H9 (cell line): Measurements from ENCODE around the gene CAPN8. TPM values are rescaled to one million over a fixed set of nuclear protein-coding genes. Genes with fewer than 3 reads are reported as not detected.

Experiments used
- DNase-seq: peaks from one replicate; pipeline ENCODE4 v3.0.0-alpha.2; 2017
- H2AFZ ChIP-seq: one replicate; pipeline ENCODE4 v1.6.1; 2013; ENCODE audit warnings: mild to moderate bottlenecking, low read length, control low read depth, moderate library complexity
- H2AK5ac ChIP-seq: 2 replicates; pipeline ENCODE4 v1.6.1; 2013; ENCODE audit warnings: low read length, control low read depth, mixed read lengths; ENCODE audit not compliant: insufficient read length
- H2BK120ac ChIP-seq: one replicate; pipeline ENCODE4 v1.6.1; 2013; ENCODE audit warnings: low read depth, mild to moderate bottlenecking, low read length, control low read depth, inconsistent platforms; ENCODE audit not compliant: poor library complexity, severe bottlenecking
- H2BK12ac ChIP-seq: 2 replicates; pipeline ENCODE4 v1.6.1; 2013; ENCODE audit warnings: low read length, control low read depth, mixed read lengths, low read depth; ENCODE audit not compliant: insufficient read length
- H2BK15ac ChIP-seq: 2 replicates; pipeline ENCODE4 v1.6.1; 2013; ENCODE audit warnings: low read depth, low read length, control low read depth
- H2BK20ac ChIP-seq: one replicate; pipeline ENCODE4 v1.6.1; 2013; ENCODE audit warnings: low read depth, mild to moderate bottlenecking, low read length, control low read depth, inconsistent platforms; ENCODE audit not compliant: poor library complexity, severe bottlenecking
- H2BK5ac ChIP-seq: 2 replicates; pipeline ENCODE4 v1.6.1; 2013; ENCODE audit warnings: low read length, control low read depth, mixed read lengths; ENCODE audit not compliant: insufficient read length
- H3K14ac ChIP-seq: 2 replicates; pipeline ENCODE4 v1.6.1; 2013; ENCODE audit warnings: low read length, control low read depth; ENCODE audit not compliant: insufficient read depth
- H3K18ac ChIP-seq: 2 replicates; pipeline ENCODE4 v1.6.1; 2013; ENCODE audit warnings: low read depth, mild to moderate bottlenecking, mixed read lengths, low read length, control low read depth; ENCODE audit not compliant: insufficient read length
- H3K23ac ChIP-seq: 2 replicates; pipeline ENCODE4 v1.6.1; 2013; ENCODE audit warnings: low read length, control low read depth, mixed read lengths, low read depth; ENCODE audit not compliant: insufficient read length
- H3K23me2 ChIP-seq: 2 replicates; pipeline ENCODE4 v1.6.1; 2013; ENCODE audit warnings: low read depth, mild to moderate bottlenecking, mixed read lengths, low read length, control low read depth; ENCODE audit not compliant: insufficient read length, poor library complexity, severe bottlenecking
- H3K27ac ChIP-seq: 2 replicates; pipeline ENCODE4 v1.5.1; 2013; ENCODE audit warnings: low read length, control low read depth, mixed read lengths, low read depth; ENCODE audit not compliant: insufficient read length
- H3K27me3 ChIP-seq: 2 replicates; pipeline ENCODE4 v1.6.1; 2013; ENCODE audit warnings: low read length, control low read depth, inconsistent platforms; ENCODE audit not compliant: insufficient read depth
- H3K4ac ChIP-seq: 2 replicates; pipeline ENCODE4 v1.6.1; 2013; ENCODE audit warnings: low read depth, mild to moderate bottlenecking, control low read depth, inconsistent platforms, low read length, moderate library complexity
- H3K4me1 ChIP-seq: 2 replicates; pipeline ENCODE4 v1.6.1; 2013; ENCODE audit warnings: low read length, control low read depth, inconsistent platforms; ENCODE audit not compliant: insufficient read depth
- H3K4me2 ChIP-seq: 2 replicates; pipeline ENCODE4 v1.6.1; 2013; ENCODE audit warnings: low read length, control low read depth, mixed read lengths; ENCODE audit not compliant: insufficient read length, insufficient read depth
- H3K56ac ChIP-seq: 2 replicates; pipeline ENCODE4 v1.6.1; 2013; ENCODE audit warnings: low read depth, mild to moderate bottlenecking, mixed read lengths, low read length, control low read depth; ENCODE audit not compliant: insufficient read length
- H3K79me1 ChIP-seq: 2 replicates; pipeline ENCODE4 v1.6.1; 2013; ENCODE audit warnings: low read depth, mild to moderate bottlenecking, moderate library complexity, low read length, control low read depth, inconsistent platforms; ENCODE audit not compliant: insufficient read depth, poor library complexity, severe bottlenecking
- H3K79me2 ChIP-seq: 2 replicates; pipeline ENCODE4 v1.6.1; 2013; ENCODE audit warnings: low read length, control low read depth, inconsistent platforms; ENCODE audit not compliant: insufficient read depth
- H3K9ac ChIP-seq: 2 replicates; pipeline ENCODE4 v1.6.1; 2013; ENCODE audit warnings: low read length, control low read depth, mixed read lengths; ENCODE audit not compliant: insufficient read length; ENCODE audit errors: extremely low read depth
- H3K9me3 ChIP-seq: one replicate; pipeline ENCODE4 v1.6.1; 2013; ENCODE audit warnings: low read depth, low read length, inconsistent platforms; ENCODE audit not compliant: control insufficient read depth
- H3T11ph ChIP-seq: one replicate; pipeline ENCODE4 v1.6.1; 2013; ENCODE audit warnings: mild to moderate bottlenecking, low read length, control low read depth, inconsistent platforms
- H4K20me1 ChIP-seq: one replicate; pipeline ENCODE4 v1.6.1; 2013; ENCODE audit not compliant: control insufficient read depth, insufficient read length, insufficient read depth
- H4K5ac ChIP-seq: 2 replicates; pipeline ENCODE4 v1.6.1; 2013; ENCODE audit warnings: low read depth, mild to moderate bottlenecking, mixed read lengths, low read length, control low read depth; ENCODE audit not compliant: insufficient read length
- H4K8ac ChIP-seq: replicated peaks from 2 replicates; pipeline ENCODE4 v1.6.1; 2013; ENCODE audit warnings: low read length, control low read depth, mixed read lengths, low read depth; ENCODE audit not compliant: insufficient read length
- H4K91ac ChIP-seq: 2 replicates; pipeline ENCODE4 v1.6.1; 2013; ENCODE audit warnings: low read depth, mild to moderate bottlenecking, moderate library complexity, mixed read lengths, low read length, control low read depth; ENCODE audit not compliant: insufficient read length
- H3K27ac Mint-ChIP-seq, 3 experiments: 2 replicates in 2 of 3; 3 replicates in 1 of 3; pipeline ENCODE4 v1.8.0; 2020 to 2021; ENCODE audit warnings: mixed read lengths in 3 of 3, mild to moderate bottlenecking in 1 of 3, moderate library complexity in 1 of 3
- H3K27me3 Mint-ChIP-seq: 2 replicates; pipeline ENCODE4 v1.8.0; 2021; ENCODE audit warnings: low read depth, mild to moderate bottlenecking, moderate library complexity, mixed read lengths
- H3K36me3 Mint-ChIP-seq, 3 experiments: 2 replicates in 2 of 3; 3 replicates in 1 of 3; pipeline ENCODE4 v1.8.0; 2020 to 2021; ENCODE audit warnings: low read depth in 3 of 3, mixed read lengths in 3 of 3; ENCODE audit not compliant: insufficient read depth in 1 of 3
- H3K4me1 Mint-ChIP-seq, 2 experiments: 2 replicates each; pipeline ENCODE4 v1.8.0; 2020; ENCODE audit warnings: mixed read lengths in 2 of 2
- H3K4me3 Mint-ChIP-seq, 2 experiments: 2 replicates in 1 of 2; 3 replicates in 1 of 2; pipeline ENCODE4 v1.8.0; 2020 to 2021; ENCODE audit warnings: mild to moderate bottlenecking in 2 of 2, mixed read lengths in 2 of 2, moderate library complexity in 1 of 2
- H3K9me3 Mint-ChIP-seq, 2 experiments: 2 replicates in 1 of 2; 3 replicates in 1 of 2; pipeline ENCODE4 v1.8.0; 2020; ENCODE audit warnings: mild to moderate bottlenecking in 2 of 2, mixed read lengths in 2 of 2, moderate library complexity in 1 of 2
- CTCF ChIP-seq: fragments of 200-600 bp; sonication (generic); conservative IDR thresholded peaks from 3 replicates; pipeline ENCODE4 v1.8.0; 2021; ENCODE audit warnings: antibody characterized with exemption, mild to moderate bottlenecking
- WGBS: extraction: QIAGEN DNeasy Blood & Tissue Kit; methylation state at CpG from one replicate; pipeline ENCODE4 v1.1.7; 2013; ENCODE audit warnings: missing lambda C conversion rate, low lambda C conversion rate, mixed read lengths; ENCODE audit not compliant: insufficient read length; ENCODE audit errors: extremely low coverage; 5-methylcytosine and 5-hydroxymethylcytosine counted together
- total RNA-seq: library from RNA; stranded (reverse); gene quantifications from 2 replicates; pipeline ENCODE4 v1.2.1, GENCODE V29; 2021

Gene CAPN8
- total RNA-seq, 1 experiment from 2014 or later = not detected

GRCh38 chr1:223682502-223682901 is 17.0 kb upstream of the CAPN8 start:
- Histone ChIP-seq H3K27ac (no peak overlapping the region), H2BK20ac (no peak overlapping the region), H3K9me3 (no peaks in the 10 kb centered on the region), H3K14ac (no peak overlapping the region), H4K20me1 (no peaks in the 10 kb centered on the region), H2BK5ac (no peak overlapping the region), H3K27me3 (no peaks in the 10 kb centered on the region), H3K18ac (no peak overlapping the region), H2BK120ac (no peak overlapping the region), H3K4me2 (no peak overlapping the region), H3K4me1 (no peaks in the 10 kb centered on the region), H3K4ac (no peak overlapping the region), H4K91ac (no peak overlapping the region), H3K79me1 (no peaks in the 10 kb centered on the region), H4K5ac (no peak overlapping the region), H2BK15ac (no peak overlapping the region), H3K9ac (no peak overlapping the region), H3K23ac (no peak overlapping the region), H3K56ac (no peak overlapping the region), H2BK12ac (no peak overlapping the region), H3T11ph (no peak overlapping the region), H2AFZ (no peak overlapping the region), H4K8ac (no peak overlapping the region), H3K79me2 (no peaks in the 10 kb centered on the region), H2AK5ac (no peak overlapping the region), H3K23me2 (no peaks in the 10 kb centered on the region)
- no peaks in the 10 kb centered on the region for H3K9me3 Mint-ChIP-seq
- no peak for DNase-seq
- WGBS = no CpG with 5 or more reads among the region's 3 CpGs
- no peak overlapping the region for H3K4me3 Mint-ChIP-seq
- no peak for TF ChIP-seq CTCF
- no peak overlapping the region for H3K27ac Mint-ChIP-seq
- H3K27me3 Mint-ChIP-seq = peaks cover 12% of the 10 kb centered on the region
- peaks cover 0 to 2% of the 10 kb centered on the region in 2 experiments; a peak in 1 of 4 replicates for H3K4me1 Mint-ChIP-seq
- no peaks in the 10 kb centered on the region for H3K36me3 Mint-ChIP-seq
